ENCODE data around the gene GPR137.
A peak's percentile ranks its signal among the peaks of the same experiment; 100 is the strongest.
"Not testable (repeated sequence)": the region's sequence is repeated elsewhere in the genome, so short reads cannot be mapped to it uniquely, and the experiment has no call there.

The GPR137 gene, protein sequence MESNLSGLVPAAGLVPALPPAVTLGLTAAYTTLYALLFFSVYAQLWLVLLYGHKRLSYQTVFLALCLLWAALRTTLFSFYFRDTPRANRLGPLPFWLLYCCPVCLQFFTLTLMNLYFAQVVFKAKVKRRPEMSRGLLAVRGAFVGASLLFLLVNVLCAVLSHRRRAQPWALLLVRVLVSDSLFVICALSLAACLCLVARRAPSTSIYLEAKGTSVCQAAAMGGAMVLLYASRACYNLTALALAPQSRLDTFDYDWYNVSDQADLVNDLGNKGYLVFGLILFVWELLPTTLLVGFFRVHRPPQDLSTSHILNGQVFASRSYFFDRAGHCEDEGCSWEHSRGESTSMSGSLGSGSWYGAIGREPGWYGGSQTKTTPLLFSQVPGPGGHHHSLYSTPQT

DNA sequence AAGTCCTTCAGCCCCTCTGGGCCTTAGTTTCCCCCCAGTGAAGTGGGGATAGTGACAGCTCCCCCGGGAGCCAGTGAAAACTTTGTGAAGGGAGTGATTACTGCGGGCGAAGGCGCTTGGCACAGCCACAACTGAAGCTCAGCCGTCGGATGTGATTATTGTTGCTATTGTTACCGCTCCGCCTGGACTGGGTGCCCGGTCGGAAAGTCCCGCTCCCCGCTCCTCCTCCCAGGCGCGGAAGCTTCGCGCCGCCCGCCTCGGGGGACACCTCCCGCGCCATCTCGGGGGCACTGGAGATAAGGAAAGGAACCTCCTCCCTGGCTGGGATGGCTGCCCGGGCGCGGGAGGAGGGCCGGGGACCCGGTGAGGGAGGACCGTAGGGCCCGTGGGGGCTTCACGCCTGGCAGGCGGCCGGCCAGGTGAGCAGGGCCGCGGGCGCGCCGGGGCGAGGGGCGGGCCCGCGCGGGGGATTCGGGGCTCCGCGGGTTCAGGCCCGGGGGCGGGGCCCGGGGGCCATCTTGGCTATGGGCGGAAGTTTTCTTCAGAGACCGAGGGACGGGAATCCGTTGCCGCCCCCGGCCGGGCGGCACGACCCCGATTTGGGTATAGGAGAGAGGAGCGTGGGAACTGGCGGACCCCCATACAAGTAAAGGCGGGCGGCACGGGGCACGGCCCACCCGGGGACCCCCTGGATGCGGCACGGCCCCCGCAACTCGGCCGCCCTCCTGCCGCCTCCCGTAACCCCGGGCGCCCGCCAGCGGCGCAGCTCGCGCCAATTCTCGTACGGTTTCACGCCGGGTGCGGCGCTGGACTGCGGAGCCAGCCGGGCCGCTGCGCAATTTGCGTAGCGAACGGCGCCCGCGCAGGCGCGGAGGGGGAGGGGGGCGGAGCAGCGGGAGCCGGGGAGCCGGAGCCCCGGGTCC, at the start of gene GPR137:
Gene GPR137, plus strand, starts transcription at position 887 of the 923 bp plus-strand sequence. CDS start 677 bp downstream, outside the sequence.
- DNase-seq: peak; percentile 48 to 74

DNA sequence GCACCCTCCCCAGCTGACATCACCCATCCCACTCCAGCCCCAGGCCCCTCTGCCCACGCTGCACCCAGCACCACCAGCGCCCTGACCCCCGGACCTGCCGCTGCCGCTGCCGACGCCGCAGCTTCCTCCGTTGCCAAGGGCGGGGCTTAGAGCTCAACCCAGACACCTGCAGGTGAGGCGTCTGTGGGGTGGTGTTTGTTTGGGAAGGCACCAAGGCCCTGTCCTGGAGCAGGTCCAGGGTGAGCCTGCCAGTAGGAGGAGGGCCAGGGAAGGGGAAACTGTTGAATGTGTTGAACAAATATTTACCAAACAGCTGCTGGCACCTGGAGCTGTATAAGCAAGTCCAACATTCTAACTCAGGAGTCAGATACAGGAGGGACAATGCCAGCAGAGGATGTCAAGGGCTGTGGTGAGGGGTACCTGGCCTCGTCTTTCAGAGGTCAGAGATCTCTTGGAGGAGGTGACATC, 48.1 kb upstream of the GPR137 start:
- no peak for DNase-seq

DNA sequence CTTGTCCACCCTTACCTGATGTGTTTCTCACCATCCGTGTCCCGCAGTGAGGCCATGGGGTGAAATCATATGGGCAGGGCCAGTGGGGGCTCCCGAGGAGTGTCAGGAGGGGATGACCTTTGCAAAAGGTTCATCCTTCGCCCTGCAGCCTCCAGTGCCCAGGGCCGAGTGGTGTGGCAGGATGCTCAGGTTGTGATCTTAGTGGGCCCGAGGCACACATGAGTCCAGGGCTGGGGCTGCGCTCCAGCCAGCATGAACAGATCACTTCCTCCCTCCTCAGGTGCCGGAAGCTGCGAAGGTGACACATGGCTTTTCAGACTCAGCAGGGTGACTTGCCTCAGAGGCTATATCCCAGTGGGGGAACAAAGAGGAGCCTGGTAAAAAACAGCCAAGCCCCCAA, 47.6 kb upstream of the GPR137 start:
- DNase-seq: no peak

DNA sequence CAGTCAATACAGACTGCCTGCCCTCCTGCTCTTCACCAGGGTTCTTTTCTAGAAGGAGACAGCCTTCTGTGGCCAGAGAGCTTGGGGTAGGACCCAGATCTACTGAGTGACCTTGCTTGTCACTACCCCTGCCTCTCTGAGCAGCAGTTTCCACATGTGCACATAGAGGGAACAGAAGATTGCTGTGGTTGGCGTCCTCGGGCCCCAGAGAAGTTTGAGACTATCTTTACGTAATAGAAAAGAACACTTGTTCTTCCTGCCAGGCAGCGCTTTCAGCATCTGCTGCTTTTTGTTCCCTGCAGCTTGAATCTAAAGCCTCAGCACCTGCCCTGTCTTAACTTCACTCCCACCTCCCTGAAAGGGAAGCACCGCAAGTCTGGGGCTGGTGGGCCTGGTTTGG, 46.6 kb upstream of the GPR137 start:
- no peak for DNase-seq

DNA sequence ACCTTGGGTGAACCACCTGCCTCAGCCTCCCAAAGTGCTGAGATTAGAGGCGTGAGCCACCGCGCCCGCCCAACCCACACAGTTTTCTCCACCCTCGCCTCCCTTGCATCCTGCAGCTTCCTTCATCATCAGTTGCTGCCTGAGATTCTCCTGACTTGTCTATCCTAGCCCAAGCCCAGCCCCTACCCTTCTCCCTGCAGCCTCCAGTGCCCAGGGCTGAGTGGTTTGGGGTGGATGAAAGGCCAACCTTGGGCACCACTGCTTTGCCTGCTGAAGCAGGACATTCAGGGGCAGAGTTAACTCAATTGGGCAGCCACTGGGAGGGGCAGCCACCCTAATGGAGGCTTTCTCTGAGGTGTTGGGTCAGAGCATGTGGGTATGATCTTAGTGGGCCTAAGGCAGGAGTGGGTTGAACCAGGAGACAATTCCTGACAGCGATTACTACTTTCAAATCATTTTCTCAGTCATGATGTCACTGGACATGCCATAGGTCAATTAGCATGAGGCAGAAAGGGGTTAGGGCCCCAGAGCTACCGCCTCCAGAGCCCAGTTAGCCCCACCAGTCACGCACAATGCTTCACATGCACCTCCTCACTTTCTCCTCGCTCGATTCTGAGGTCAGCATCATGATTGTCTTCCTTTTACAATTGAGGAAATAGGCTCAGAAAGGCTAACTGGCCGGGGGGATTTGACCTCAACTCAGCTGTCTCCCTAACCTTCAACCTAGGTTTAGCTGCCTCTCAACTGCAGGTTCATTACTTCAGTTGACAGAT, 45.8 kb upstream of the GPR137 start:
- DNase-seq: no peak

DNA sequence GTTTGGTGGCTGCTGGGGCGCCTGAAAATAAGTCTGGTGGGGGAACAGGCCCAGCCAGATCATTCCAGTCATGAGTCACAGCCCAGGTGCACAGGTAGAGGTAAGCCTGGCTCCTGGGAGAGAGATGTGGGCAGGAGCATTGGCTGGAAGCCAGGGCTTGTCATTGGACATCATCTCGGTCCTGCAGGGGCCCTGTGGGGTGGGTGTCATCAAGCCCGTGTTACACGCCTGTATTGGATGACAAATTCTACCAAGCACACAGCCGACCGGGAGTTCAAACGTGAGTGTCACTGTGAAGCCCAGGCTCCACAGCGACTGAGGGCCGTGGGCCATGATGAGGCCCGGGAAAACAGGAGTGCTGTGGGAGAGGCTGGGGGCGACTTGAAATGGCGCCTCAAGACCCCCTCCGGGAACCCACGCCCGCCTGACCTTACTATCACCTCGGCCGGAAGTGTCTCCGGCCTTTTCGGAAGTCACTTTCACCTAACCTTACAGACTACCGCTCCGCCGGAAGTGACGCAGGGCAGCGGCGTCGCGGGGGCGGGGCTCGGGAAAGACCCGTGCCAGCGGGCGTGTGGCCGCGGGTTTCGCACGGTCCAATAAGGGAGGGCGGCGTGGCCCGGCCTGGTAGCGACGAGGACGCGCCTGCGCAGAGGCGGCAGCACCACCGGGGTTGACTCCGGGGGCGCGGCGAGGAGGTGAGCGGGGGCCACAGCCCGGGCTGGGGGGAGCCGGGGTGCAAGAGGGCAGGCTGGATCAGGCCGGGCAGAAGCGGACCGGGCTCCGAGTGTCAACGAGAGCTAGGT, 45.0 kb upstream of the GPR137 start, which contains the start of gene FKBP2:
Gene FKBP2, plus strand, starts transcription at position 661 of the 806 bp plus-strand sequence. CDS start 1,293 bp downstream, outside the sequence.
- peak; percentile 86 to 95 for DNase-seq

DNA sequence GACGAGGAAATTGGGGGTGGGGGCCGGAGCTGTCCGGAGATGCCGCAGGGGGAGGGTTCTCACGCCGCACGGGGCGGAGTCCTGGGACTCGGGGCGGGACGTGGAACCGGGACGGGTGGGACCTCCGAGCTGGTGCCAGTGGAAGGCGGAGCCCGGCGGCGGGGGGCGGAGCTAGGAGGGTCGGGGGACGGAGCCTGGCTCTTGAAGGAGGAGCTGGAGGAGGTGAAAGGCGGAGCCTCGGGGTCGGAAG, 44.5 kb upstream of the GPR137 start:
- DNase-seq: peak; percentile 95 to 97

DNA sequence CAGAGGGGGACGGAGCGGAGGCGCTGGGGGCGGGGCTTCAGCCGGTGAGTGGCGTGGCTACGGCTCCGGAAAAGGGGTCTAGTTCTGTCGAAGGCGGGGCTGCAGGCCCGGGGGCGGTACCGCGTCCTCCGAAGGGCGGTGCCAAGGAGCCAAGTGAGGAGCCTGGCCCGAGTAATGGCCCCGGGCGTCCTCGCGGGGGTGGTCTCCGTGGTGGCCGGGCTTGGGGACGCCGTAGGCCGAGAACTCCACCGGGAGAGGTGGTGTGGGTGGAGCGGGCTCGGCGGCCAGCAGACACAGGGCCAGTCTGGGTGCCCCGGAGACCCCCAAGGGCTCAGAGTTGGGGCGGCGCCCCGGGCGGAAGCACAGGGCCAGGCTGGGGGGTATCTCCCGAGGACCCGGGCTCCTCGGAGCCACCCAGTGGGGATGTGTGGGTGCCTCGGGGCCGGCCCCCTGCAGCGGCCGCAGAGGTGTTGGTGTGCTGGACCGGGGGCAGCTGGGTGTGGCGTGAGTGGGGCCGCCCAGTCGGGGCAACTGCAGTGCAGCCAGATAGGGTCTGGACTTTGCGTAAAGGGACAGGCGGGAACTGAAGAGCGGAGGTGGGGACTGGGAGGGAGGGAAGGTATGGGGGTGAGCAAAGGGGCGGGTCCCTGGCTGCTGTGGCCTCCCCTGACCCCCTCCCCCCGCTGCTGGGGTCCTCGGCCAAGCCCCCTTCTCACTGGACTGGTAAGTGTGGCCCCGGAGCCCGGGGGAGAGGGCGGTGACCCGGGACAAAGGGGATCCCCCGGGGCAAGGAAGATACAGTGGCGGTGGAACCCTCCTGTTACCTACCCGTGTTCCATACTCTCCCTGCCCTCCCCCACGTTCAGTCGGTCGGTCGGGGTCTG, 43.9 kb upstream of the GPR137 start:
- peak in 1 of 2 experiments; percentile 50 for DNase-seq

DNA sequence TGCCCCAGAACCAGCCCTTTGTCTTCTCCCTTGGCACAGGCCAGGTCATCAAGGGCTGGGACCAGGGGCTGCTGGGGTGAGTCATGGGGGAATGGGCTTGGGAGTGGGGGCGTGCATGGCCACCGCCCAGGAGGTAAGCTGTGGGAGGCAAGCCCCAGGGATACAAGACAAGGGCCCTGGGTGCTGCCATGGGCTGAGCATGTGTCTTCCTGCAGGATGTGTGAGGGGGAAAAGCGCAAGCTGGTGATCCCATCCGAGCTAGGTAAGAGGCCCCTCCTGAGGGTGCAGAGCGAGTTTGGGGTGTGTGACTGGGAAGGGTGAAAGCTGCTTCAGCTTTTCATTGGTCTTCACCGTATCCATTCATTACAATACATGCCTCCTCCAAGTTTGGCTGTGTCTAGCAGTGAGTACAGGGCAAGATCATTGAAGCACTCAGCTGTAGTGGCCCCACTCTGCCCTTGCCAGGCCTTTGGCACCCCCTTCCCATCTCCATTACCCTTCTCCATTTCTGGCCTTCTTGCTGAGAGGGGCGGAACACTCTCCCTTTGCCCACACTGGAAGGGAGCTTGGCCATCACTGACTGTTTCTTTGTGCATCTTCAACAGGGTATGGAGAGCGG, 42.3 kb upstream of the GPR137 start:
- no peak for DNase-seq

DNA sequence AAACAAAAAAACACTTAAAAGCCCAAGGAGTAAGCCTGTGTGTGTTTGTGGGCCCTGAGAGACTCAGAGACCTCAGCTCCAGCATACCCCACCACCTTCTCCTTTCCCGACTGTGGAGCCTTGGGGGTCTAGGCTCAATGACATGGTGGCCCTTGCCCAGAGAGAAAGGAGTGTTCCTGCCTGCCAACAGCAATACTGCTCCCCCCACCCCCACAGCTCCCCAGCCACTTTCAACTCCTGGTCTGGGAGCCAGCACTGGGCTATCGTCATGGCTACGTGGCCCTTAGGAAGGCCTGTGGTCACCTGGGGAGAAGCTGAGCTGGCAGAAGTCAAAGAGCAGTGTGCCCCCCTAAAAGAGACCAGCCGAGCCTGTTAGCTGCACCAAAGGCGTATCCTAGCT, 41.5 kb upstream of the GPR137 start:
- no peak for DNase-seq

DNA sequence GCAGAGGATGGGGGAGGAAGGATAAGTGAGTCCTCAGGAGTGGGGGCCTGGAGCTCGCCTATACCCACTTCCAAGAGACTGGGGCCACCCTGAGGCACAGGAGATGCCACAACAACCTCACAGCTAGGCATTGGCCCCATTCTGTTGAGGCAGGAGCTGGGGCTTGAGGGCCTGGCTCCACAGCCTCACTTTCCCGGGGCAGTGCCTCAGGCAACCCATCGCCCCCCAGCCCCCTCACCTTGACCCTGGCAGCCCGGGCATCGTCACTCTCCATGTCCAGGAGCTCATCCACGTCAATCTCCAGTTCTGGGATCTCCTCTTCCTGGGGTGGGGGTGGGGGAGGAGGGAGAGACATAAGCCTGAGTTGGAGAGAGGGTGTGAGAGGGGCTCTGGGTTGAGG, 40.7 kb upstream of the GPR137 start:
- no peak for DNase-seq

DNA sequence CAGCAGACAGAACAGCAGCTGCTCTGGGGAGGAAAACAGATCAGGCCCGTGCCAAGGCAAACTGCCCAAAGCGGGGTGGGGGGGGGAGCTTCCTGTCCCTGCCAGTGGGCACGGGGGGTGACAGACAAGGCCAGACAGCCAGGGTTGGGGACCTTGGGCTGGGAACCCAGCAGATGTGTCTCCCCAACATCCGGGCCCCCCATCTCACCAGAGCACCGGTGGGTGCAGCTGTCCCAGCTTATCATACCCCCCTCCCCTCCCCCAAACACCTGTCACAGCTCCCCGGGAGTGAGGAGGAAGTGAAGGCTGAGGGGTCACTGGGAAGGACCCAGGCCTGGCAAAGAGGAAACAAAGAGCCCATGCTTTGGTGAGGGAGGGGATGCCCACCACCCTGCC, 40.2 kb upstream of the GPR137 start:
- DNase-seq: peak in 1 of 2 experiments; percentile 65

DNA sequence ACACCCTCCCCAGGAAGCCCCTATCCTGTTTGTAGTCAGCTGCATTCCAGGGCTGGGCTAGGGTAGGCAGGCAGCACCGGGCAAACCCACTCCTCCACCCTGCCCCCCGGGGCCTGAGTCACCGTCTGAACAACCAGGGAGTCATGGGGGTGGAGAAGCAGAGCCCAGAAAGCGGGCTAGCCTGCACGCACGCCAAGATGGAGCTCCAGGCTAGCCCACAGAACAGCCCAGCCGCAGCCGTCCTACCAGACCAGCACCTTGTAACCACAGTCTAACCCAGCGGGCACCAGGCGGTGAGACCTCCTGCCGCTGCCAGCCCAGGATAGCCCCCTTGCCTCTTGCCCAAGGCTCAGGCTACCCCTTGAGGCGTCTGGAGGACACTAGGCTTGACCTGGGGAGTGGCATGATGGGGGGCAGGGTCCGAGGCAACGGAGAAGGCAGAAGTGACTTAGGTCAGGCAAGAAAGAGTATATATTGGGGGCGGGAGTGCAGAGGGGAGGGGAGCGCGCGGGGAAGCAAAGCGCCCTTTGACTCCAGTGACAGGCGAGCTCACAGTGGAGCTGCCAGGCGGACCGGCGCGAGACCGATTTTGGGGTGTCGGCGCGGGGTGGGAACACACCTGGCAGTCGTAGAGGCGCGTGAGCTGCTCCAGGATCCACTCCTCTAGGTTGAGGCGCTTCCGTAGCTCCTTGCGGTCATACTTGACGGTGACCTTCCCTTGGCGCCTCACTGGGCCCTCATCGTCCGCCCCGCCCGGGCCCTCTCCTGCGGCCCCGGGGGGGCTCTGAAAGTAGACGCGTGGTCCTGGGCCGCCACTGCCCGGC, 39.6 kb upstream of the GPR137 start:
- peak in 1 of 2 experiments; percentile 65 for DNase-seq

DNA sequence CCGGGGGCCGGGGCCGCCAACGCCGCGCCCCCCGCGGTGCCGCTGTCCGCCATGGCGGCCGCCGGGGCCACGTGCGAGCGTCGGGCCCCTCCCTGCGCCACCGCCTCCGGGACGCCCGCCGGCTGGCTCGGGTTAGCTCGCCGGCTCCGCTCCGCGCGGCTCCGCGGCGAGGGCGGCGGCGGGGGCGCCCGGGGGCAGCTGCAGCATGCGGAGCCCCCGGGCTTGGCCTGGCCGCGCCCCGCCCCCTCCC, 39.1 kb upstream of the GPR137 start:
- DNase-seq: not testable (repeated sequence)

DNA sequence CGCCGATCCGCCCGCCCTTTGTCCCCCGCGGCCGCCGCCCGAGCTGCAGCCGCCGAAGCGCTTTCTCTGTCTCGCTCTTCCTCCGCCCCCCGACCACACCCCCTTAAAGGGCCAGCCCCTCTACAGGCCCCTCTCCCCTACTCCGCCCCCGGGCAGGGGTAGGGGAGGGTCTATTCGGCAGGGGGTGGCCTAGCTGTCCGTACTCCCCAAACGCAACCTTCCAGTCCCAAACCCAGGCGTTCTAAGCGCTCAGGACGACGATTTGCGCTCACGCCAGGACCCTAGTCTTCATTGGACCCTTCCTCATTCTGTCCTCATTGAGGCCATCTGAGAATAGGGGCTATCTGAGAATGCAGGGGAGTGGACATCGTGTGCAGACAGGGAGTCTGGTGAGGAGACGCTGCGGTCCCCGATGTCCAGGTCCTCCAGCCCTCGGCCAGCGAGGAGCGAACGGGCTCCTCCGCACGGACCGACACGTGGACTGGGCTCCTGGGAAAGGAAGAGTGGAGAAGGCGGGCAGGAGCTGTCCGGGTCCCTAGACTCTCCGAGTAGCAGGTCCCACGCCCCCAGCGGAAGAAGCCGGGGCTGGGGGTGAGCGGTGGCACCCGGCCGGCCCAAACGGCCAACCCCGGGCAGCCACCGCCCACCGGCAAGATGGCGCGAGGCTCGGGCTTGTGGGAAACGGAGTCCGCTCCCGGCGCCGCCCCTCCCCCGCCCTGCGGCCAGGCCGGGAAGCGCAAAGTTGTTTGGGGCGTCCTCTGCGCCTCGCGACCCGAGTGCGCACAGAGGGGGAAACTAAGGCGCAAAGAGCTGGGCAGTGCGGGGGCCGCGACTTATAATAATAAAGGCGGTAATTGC, 38.5 kb upstream of the GPR137 start, which contains the start of gene PPP1R14B:
Gene PPP1R14B, minus strand, starts transcription at position 73 of the 858 bp plus-strand sequence. CDS start 270 bp downstream, outside the sequence.
- DNase-seq: peak; percentile 82 to 85

DNA sequence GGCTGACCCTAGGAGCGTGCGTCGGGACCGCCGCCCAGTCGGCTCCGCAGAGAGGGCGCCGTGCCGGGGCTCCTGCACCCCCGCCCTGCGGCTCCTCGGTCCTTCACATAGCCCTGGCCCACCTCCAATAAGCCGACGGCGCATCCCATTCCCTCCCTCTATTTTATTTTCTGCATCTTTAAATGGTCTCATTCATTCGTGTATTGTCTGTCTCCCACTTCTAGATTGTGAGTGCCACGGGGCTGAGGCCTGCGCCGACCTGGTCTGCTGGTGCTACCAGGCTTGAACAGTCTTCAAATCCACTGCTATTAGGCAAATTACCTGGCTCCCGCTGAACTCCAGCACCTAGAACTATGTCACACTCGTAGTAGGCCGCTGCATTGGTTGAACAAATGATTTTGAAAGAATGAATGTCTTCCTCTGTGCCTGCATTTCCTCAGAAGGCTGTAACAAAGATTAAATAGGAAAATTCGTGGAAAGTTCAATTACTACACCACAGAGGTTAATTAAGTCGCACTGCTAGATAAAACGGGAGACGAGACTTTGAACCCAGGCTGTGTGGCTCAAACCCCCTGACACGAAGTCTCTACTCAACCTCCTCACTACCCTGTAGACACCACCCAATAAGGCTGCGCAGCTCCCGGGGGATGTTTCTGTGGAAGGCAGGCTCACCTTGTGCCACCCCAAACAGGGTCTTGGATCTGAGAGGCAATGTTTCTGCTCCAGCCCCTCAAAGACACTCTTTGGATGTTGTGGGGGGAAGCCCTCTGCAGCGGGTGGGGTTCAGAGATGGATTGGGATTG, 37.7 kb upstream of the GPR137 start:
- no peak for DNase-seq

DNA sequence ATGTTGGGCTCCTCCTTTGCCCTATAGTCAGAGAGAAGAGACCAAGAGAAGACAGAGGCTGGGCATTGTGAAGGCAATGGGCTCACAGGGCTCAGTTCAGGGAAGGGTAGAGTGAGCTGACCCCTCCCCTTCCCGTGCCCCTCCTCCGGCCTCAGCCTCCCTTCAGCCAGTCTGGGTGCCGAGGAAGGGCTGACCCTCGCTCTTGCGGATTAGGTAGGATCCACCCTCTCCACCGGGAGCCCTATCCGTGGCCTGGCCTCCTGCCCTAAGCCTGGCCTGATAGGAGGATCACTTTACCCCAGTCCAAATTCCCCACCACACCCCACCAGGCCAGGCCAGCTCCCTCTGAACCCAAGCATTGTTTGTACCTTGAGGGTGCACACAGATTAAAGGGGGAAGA, 37.1 kb upstream of the GPR137 start:
- no peak for DNase-seq

DNA sequence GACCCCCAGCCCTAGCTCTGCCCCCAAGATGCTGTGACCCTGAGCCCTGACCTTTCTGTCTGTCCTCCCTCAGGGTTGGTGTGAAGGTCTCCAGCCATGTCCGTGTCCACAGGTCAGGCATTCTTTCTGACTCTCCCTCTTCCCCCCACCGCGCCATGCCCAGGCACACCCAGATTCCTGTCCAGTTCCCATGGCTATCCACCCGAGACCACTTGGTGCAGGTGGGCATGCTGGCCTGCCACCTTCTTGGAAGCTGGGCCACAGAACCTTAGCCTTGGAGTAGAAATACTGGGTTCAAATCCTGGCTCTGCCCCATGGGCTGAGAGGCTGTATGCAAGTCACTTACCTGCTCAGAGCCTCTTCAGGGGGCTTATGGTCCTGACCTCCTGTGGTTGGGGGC, 36.6 kb upstream of the GPR137 start:
- DNase-seq: no peak

All from NCI-H524 (cell line).